HG03460 (cell line): ENCODE measurements around the gene PTPRF.
"Not testable (repeated sequence)": the region's sequence is repeated elsewhere in the genome, so short reads cannot be mapped to it uniquely, and the experiment has no call there.

Experiments used
- ATAC-seq: cut with Tn5 transposase; IDR thresholded peaks from one replicate; pipeline ENCODE4 v1.9.1; 2021; ENCODE audit not compliant: unreplicated experiment

PTPRF gene

DNA sequence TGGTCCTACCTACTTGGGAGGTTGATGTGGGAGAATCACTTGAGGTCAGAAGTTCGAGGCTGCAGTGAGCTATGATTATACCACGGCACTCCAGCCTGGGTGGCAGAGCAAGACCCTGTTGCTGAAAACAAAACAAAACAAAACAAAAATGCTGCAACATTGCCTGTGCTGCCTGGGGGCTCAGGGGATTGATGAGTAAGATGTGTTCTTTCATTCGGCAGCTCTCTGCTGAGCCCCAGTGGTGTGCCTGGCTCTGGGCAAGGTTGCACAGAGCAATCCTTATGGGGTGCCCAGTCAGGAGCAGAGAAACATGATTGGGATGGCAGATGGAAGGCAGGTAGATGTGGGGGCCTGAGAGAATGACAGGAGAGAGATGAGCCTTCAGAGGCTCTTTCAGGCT, 90.7 kb downstream of the PTPRF start:
- ATAC-seq: no peak

DNA sequence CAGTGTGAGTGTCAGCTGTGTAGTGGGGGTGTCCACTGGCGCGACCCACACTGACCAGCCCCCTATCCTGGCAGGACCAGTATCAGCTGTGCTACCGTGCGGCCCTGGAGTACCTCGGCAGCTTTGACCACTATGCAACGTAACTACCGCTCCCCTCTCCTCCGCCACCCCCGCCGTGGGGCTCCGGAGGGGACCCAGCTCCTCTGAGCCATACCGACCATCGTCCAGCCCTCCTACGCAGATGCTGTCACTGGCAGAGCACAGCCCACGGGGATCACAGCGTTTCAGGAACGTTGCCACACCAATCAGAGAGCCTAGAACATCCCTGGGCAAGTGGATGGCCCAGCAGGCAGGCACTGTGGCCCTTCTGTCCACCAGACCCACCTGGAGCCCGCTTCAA, 91.2 kb downstream of the PTPRF start:
- ATAC-seq: no peak

DNA sequence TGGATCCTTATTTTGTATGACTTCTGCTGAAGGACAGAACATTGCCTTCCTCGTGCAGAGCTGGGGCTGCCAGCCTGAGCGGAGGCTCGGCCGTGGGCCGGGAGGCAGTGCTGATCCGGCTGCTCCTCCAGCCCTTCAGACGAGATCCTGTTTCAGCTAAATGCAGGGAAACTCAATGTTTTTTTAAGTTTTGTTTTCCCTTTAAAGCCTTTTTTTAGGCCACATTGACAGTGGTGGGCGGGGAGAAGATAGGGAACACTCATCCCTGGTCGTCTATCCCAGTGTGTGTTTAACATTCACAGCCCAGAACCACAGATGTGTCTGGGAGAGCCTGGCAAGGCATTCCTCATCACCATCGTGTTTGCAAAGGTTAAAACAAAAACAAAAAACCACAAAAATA, 91.8 kb downstream of the PTPRF start:
- no peak for ATAC-seq

DNA sequence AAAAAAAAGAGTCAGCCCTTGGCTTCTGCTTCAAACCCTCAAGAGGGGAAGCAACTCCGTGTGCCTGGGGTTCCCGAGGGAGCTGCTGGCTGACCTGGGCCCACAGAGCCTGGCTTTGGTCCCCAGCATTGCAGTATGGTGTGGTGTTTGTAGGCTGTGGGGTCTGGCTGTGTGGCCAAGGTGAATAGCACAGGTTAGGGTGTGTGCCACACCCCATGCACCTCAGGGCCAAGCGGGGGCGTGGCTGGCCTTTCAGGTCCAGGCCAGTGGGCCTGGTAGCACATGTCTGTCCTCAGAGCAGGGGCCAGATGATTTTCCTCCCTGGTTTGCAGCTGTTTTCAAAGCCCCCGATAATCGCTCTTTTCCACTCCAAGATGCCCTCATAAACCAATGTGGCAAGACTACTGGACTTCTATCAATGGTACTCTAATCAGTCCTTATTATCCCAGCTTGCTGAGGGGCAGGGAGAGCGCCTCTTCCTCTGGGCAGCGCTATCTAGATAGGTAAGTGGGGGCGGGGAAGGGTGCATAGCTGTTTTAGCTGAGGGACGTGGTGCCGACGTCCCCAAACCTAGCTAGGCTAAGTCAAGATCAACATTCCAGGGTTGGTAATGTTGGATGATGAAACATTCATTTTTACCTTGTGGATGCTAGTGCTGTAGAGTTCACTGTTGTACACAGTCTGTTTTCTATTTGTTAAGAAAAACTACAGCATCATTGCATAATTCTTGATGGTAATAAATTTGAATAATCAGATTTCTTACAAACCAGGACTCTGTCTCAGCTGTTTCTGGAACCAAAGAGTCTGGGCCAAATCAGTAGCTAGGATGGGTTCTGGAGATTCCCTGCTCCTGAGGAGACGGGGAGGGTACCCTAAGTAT, 92.5 kb downstream of the PTPRF start:
- ATAC-seq: no peak

DNA sequence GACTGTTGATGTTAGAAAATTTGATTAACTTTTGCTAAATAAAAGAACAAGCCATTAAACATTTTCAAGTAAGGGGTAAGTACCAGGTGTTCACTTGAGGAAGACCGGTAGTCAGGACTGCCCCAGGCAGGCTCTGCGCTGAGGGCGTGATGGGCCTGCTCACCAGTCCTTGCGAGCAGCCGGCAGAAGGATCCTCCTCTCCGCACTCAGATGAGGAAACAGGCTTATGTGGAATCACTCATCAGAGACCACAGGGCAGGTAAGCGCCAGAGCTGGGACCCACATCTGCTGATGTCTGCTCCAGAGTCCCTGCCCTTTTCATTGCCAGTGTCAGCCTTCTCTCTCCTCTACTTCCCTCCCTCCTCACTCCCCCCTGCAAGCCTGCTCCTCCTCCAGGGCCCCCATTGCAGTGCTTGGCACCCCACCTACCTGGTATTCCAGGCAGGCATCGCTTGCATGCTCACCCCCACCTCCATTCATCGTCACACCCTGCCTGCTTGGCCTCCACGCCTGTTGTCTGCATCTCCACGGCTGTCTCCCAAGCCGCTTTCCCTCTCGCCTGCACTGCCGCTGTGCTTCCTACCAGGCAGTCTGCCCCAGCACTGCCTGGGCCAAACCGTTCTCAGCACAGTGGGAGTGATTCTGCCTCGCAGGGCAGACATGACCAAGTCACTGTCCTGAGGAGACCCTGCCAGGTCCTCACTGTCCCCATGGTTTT, 94.5 kb downstream of the PTPRF start:
- ATAC-seq: no peak

DNA sequence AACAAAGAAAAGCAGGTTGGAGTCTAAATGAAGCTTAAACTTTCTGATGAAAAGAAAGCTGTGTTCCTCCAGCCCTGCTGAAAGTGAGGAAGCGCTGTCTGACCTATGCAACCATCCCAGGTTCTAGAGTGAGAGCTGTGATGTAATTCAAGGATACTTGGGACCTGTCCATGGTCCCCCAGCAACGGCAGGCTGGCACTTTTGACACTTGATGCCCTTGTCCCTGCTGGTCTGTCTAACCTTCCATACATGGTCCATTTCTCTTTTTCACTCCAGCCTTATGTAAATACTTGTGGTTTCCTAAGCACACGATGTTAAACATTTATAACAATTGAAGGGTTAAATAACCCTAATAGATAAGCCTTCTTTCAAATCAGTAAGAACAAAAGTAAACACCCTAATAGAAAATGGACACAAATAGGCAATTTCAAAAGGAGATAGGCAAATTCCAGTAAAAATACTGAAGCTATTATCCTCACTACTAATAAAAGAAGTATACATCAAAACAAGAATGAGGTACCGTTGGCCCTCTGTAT, 101.5 kb downstream of the PTPRF start:
- no peak for ATAC-seq

DNA sequence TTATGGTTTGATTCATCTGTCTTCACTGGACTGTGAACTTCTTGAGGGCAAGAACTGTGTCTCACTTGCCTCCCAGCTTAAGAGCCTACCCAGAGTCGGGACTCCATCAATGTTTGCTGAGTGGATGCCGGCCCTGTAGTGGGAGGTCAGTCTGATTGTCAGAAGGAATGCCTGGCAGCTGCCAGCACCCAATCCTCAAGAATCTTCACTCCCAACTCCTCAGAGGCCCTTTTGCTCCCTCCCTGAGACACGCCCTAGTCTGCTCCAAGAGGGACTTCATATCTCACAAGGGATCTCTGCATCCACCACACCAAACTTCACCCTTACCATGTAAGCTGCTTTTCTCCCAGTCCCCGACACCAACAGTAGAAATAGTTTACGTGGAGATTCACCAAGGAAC, 104.0 kb downstream of the PTPRF start:
- ATAC-seq: no peak

DNA sequence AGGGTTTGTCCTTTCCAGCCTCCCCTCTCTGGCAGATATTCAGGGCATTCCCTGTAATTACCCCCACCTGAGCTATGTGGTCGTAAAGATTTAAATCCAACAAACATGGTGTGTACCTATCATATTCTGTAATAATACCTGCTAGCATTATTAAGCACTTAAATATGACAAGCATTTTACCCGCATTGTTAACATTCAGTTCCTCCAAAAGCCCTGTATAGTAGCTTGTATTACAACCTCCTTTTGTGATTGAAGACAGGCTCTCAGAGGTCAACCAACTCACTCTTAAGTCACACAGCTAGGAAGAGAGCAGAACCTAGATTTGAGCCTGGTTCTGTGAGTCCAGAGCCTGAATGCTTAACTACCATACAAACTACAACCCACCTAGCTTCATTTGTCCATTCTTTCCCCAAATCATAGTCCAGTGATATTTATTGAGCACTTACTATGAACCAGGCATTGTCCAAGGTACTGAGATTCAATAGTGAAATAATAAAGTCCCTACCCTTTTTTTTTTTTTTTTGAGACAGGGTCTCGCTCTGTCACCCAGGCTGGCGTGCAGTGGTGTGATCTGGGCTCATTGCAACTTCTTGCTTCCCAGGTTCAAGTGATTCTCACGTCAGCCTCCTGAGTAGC, 105.4 kb downstream of the PTPRF start:
- no peak for ATAC-seq

DNA sequence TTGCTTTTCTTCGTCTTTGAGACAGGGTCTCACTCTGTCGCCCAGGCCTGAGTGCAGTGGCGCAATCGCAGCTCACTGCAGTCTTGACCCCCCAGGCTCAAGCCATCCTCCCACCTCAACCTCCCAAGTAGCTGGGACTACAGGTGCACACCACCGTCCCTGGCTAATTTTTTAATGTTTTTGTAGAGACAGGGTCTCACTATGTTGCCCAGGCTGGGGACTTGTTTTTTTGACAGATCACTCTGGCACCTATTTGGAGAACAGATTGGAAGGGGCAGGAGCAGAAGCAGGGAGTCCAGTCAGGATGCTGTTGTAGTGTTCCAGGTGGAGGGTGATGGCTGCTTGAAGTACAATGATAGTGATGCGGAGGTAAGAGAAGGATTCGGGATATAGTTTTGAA, 106.6 kb downstream of the PTPRF start:
- no peak for ATAC-seq

DNA sequence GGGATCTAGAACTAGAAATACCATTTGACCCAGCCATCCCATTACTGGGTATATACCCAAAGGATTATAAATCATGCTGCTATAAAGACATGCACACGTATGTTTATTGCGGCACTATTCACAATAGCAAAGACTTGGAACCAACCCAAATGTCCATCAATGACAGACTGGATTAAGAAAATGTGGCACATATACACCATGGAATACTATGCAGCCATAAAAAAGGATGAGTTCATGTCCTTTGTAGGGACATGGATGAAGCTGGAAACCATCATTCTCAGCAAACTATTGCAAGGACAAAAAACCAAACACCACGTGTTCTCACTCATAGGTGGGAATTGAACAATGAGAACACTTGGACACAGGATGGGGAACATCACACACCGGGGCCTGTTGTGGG, 107.7 kb downstream of the PTPRF start:
- ATAC-seq: not testable (repeated sequence)

DNA sequence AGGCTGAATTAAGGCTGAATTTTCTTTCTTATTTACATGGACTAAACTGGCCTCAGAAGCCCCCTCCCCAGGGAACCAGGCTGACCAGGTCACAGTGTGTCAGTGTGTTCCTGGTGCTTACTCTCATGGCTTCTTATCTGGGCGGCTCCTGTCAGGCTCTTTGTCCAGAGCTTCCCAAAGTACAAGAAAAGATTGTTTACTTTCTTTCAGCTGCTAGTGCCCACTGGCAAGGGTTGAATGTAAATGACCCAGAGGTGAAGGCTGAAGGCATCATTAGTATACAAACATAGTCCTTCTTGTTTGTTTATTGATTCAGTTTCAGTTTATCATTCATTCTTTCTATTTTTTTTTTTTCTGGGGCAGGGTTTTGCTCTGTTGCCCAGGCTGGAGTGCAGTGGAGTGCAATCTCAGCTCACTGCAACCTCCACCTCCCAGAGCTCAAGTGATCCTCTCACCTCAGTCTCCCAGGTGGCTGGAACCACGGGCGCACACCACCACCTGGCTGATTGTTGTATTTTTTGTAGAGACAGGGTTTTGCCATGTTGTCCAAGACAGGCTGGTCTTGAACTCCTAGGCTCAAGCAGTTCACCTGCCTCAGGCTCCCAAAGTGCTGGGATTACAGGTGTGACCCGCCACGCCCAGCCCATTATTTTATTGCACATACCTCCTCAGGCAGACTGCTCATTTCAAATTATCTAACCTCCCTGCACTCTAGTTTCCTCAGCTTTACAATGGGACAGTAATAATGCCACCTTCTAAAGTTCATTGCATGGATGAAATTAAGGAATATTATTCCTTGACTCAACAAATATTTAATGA, 109.5 kb downstream of the PTPRF start:
- ATAC-seq: no peak

DNA sequence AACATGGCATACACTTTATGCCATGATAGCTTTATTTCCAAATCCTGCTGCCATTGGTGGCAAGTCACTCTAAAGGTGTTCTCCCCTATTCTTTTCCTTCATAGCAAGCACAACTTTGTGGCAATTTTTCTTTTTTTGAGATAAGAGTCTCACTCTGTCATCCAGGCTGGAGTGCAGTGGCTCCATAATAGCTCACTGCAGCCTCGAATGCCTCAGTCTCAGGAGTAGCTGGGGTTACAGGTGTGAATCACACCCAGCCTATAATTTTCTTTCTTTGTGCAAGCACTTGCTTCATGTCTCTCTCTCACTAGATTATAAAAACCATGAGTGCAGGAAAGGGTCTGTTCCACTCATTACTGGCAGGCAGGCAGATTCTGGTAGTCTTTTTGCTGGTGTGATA, 113.9 kb downstream of the PTPRF start:
- ATAC-seq: no peak

DNA sequence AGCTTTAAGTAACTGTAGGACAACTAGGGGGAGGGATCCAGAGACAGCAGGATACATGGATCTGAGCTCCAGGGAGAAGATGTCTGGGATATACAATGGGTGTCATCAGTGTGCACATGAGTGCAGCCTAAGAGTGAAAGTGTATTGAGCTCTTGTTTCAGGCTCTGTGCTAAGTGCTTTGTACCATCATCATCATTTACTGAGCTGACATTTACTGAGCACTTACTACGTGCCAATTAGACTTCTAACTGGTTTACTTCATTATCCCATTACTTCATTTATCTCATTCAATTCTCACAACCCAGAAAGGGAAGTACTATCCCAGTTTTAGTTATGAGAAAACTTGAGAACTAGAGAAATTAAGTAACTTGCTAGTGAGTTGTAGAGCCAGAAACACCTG, 114.8 kb downstream of the PTPRF start:
- no peak for ATAC-seq

DNA sequence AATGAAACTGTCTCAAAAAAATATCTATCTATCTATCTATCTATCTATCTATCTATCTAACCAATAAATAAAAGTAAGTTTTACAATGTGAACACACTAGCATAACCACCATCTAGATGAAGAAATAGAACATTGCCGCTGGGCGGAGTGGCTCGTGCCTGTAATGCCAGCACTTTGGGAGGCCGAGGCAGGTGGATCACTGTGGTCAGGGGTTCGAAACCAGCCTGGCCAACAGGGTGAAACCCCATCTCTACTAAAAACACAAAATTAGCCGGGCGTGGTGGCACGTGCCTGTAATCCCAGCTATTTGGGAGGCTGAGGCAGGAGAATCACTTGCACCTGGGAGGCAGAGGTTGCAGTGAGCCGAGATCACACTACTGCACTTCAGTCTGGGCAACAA, 116.6 kb downstream of the PTPRF start:
- not testable (repeated sequence) for ATAC-seq

DNA sequence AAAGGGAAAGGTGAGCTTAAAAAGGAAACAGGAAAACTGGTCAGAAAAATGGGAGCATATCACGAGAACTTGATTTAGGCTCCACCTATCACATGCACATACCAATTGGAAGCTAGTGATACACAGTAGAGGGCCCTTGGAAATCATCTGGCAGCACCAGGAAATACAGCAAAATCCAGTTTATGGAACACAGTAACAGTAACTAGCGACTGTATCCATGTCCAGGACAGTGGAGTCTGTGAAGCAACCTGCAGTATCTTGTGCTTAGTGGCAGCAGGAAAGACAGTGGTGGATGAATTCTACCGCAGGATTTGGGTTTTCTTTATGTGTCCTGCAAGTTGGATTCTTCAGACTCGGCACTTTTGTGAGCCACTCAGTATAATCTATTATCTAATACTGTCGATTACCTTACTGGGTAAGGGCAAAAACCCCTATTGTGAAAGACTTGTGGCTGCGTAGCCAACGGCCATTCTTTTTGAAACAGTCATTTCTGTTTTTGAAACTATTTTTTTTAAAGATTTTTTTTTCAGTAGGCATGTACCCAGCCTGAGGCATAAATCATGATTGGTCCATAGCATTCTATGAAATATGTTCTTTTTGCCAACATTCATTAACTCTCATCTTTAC, 117.7 kb downstream of the PTPRF start:
- ATAC-seq: no peak

DNA sequence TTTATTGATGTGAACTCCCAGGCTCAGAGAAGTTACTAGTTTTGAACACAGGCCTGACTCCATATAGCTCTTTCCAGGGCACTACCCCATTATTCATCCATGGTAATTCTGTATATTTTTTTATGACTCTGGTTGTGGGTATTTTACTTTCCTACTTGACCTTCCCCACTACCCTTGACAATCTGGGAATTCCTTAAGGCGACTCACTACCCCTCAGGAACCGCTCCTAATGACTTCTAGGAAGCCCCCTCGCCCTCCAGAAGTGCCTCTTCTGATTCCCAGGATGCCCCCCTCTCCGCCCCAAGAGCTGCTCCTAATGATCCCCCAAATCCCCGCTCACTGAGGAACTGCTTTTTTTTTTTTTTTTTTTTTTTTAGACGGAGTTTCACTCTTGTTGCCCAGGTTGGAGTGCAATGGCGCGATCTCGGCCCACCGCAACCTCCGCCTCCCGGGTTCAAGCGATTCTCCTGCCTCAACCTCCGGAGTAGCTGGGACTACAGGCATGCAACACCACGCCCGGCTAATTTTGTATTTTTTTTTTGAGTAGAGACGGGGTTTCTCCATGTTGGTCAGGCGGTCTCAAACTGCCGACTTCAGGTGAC, 118.3 kb downstream of the PTPRF start:
- no peak for ATAC-seq

DNA sequence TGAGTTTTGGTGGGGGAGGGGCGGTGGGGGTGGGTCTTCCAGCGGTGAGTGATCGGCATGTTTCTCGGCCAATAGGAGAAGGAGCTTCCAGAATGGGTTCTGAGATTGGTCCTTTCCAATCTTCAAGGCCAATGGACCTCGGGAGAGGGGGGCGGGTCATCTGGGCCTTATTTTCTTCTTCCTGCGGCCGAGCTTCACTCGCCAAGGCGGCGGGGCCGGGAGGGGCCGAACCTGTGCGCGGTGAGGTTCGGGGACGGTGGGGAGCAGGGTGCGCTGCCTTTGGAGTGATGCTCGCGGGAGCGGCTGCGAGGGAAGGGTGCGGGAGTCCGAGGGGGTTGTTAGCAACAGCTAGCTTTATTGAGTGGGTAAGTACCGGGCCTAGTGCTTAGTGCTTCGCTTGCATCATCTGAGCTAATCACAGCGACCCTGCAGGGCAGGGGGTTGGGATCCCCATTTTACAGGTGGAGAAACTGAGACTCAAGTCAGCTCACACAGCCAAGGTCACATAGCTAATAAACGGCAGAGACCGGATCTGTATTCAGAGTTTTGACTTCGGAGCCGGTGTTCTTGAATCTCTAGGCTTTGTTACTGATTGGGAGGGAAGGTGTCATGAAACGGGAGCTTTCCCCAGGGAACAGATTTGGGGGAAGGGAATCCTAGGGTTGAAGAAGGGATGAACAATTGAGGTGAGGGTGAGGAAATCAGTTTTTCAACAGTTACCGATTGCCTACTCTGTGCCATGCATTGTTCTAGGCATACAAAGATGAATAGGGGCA, 119.8 kb downstream of the PTPRF start:
- peak; percentile 63 for ATAC-seq

DNA sequence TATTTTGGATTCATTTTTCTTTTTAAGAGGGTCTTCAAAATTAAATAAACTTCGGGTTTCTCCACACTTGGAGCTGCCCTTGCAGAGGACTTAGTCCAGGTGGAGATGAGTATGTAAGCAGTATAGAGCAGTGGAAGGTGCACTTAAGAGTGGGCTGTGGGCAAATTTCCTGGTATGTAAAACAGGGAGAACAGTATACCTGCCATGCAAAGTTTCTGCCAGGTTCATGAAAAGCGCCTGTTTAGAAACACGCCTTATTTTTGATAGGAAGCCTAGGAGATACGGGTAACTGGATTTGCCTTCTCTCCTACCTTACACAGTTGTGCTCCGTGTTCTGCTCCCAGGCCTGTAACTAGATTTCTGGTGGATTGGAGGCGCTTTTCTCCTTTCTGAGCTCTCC, 120.5 kb downstream of the PTPRF start:
- ATAC-seq: no peak

DNA sequence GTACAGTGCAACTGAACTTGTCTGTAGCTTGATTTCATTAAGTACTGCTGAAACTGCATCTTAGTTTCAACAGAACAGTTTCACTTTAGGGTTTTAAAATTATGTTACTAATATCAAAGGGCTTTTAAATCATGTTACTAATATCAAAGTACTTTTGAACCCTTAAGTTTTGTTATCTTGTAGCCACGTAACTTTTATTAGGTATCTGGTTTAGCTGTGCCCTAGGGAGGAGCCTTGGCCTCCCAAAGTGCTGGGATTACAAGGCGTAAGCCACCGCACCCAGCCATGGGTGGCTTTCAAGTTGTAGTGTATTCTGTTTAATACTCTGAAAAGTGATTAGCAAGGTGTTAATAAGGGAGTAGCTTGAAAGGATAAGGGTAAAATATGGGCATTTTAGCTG, 121.2 kb downstream of the PTPRF start:
- no peak for ATAC-seq
